HG03060 (cell line): ENCODE data around the gene PATJ.

ENCODE experiments used
- ATAC-seq: cut with Tn5 transposase; IDR thresholded peaks from one replicate; pipeline ENCODE4 v1.9.1; 2021; ENCODE audit warnings: low read depth, moderate number of reproducible peaks; ENCODE audit not compliant: unreplicated experiment

PATJ gene

GRCh38 chr1:61976566-61976965, 234.3 kb downstream of the PATJ start:
- no peak for ATAC-seq

DNA sequence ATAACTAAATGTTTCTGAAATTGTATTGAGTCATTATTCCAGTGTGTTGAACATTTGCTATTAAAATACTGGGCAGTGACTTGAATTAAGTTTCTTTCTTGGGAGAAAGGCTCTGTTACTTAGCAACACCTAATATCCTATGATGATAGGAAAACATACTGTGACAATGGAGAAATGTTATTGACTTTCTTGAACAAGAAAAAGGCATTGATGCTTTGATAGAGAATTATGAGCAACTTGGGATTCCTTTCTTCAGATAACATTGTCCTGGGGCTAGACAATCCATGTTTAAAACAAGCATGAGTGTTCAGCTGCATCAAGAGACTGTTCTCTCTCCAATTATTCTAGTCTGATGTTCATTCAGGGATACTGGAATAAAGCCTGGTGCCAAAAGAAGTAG, 236.5 kb downstream of the PATJ start:
- ATAC-seq, result no peak

DNA sequence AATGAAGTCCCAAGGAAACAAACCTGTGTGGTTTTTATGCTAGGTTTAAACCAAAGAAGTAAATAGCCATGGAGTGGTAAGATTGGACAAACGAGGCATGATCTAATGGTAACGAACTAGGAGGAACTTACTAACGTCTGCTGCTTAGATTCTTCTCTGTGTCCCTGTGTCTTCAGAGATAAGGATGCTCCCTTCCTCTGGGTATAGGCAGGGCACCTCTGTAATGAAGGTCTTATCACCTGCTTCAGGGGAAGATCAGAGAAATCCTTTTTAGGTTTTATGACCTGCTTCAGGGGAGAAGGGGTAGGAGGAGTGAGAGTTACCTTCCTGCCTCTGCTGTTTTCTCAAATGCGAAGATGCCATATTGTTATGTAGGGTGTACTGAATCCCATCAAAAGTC, 237.4 kb downstream of the PATJ start:
- no peak for ATAC-seq

DNA sequence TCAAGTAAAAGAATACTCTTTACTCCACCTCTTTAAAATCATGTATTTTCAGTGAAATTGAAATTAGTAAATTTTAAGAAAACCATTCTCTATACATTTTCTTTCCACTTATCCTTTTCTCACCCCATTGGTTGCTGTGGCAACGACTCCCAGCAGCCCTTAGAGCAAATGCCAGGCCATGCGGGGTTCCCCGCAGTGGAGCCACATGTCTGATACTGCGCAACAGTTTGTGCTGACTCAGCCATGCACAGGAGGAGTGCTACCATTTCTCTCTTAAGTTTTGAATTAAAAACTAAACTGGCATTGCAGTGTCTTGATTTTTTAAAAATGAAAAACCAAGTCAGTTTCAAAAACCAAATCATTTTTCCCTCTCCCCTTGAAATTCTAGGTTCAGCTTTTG, 238.3 kb downstream of the PATJ start:
- no peak for ATAC-seq

GRCh38 chr1:61981870-61982660, 239.8 kb downstream of the PATJ start:
- ATAC-seq, result no peak

DNA sequence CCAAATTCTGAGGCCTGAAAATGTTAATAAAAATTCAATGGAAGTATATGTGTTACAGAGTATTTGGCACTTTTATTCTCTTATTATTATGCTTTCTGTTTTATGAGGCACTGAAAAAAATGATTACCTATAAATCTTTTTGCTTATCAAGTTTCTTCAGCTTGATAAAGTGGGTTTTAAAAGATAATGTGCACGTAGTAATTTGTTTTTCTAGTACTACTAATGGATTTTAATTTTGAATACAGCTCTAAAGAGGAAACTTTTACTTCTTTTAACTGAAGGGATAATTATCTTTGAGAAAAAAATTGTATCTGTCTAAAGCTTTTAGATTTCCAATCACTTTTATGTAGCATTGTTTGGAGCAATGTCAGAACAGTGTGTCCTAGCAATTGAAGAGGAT, 241.0 kb downstream of the PATJ start:
- ATAC-seq, result no peak

- ATAC-seq, result no peak
These were observed 250.0 kb downstream of the PATJ start for GRCh38 chr1:61992257-61992656.

DNA sequence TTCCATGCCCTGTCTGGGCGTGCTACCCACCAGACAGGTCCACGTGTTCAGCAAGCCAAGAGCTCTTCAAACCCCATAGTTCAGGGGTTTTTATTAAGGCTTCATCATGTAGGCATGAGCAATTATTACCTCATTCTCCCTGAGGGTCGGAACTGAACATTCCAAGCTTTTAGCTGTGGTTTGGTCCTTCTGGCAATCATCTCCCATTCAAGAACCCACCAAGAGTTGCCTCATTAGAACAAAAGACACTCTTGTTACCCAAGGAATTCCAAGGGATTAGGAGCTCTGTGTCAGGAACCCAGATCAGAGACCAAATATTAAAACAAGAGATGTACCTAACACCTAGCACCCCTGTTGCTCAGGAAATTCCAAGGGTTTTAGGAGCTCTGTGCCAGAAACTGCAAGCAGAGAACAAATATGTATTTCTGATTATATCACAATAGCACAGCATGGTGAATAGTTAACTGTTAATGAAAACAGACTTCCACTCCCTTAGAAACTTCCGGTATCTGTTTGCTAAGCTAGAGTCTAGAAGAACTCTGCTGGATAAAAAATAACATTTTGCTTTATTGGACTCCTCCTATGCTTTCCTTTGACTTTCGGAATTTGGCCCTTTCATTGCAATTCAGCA, 251.2 kb downstream of the PATJ start:
- no peak for ATAC-seq

- ATAC-seq, result no peak
These were observed 253.4 kb downstream of the PATJ start for GRCh38 chr1:61995641-61996040.

DNA sequence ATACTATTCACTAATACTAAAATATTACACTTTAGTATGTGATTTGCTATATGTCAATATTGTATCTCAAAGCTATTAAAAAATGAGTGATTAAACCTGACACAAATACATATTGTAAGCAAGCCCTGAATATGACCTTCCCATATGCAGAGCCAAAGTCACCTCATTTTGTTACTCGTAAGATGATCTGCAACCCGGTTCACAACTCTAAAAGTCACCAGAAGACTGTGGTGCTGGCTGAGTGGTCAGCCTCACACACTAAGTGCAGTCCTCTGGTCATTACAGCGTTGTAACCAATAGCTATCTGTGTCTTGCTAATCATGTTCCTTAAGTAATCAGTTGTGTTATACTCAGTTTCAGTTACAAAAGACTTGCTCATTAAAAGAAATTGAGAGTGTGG, 254.8 kb downstream of the PATJ start:
- ATAC-seq, result no peak

DNA sequence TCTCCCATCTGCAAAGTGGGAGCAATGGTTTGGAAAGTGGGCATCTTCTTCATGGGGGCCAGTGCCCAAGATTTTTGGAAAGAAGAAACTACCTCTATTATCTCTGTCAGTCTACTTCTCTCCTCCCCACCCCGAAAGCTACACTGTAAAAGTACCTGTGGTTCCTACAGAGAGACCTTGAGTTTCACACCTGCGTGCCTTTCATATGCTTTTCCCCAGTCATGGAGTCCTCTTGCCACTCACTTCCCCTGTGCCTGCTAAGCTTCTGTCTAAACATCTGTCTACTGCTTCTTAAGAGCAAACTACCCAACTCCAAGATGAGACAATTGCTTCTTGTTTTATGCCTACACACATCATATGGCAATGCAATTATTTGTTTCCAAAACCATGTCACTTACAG, 261.5 kb downstream of the PATJ start:
- no peak for ATAC-seq

DNA sequence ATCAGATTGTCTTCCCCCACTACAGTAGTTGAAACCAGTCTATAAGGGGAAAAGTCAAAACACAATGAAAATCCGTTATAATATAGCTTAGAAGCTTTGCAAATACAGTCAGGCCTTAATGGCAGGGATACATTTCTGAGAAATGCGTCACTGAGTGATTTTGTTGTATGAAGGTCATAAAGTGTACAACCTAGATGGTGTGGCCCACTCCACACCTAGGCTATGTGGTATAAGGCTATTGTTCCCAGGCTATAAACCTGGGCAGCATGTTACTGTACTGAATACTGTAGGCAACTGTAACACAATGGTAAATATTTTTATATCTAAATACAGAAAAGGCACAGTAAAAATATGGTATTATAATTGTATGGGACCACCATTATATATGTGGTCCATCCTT, 264.4 kb downstream of the PATJ start:
- no peak for ATAC-seq

- no peak for ATAC-seq
These were observed 268.7 kb downstream of the PATJ start for GRCh38 chr1:62011006-62011405.

GRCh38 chr1:62012095-62012494, 269.8 kb downstream of the PATJ start:
- ATAC-seq, result no peak

GRCh38 chr1:62012836-62013235, 270.6 kb downstream of the PATJ start:
- no peak for ATAC-seq

DNA sequence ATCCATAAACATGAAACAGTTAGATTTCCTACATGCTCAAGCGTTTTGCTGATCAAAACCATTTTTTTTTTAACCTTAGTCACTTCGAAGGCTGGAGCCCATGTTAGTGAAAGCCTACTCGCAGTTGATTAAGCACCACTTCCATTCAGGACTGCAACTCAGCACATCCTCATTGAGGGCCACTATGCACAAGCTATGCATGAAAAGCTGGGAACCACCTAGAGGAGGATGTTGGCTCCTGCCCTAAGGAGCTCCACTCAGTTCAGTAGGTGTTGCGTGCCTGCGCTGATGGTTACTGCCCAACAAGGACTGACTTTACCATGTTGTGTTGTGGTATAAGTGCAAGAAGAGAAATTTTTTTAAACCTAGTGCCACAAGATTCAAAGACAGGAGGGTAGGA, 271.0 kb downstream of the PATJ start:
- no peak for ATAC-seq

GRCh38 chr1:62022382-62022983, 280.2 kb downstream of the PATJ start:
- no peak for ATAC-seq

- no peak for ATAC-seq
These were observed 282.4 kb downstream of the PATJ start for GRCh38 chr1:62024690-62025089.

DNA sequence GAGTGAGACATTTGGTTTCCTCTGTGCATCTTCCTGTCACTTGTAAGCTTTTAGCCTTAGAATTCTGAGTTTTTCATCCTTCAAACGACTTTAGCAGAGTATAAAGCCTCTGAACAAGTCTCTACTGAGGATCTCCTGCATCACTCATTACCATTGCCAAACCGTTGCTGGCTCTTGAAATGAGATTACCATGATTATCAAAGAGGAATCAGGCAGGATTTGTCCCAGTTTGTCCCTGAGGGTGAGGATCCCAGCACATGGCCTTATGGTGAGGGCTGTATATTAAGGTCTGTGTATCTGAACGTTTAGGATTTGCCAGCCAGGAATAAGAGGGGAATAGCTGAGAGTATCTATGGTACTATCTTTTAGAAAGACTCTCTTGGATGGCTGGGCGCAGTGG, 282.9 kb downstream of the PATJ start:
- ATAC-seq, result no peak

GRCh38 chr1:62025892-62026291, 283.6 kb downstream of the PATJ start:
- no peak for ATAC-seq

DNA sequence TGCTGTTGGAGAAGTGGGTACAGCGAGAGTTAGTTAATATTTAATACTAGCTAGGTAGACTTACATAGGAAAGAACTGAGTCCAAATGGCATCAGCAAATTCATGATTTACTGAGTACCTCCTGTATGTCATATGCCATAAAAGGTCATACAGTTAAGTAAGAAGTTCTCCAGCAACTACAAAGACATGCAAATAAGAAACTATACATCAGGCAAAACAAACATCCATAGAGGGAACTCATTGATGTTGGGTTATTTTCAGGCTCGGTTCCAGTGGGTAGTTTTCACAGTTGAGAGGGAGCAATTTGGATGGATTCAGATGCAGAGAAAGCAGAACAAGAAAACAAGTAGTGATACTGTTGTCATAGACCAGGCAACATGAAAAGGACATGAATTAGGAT, 287.4 kb downstream of the PATJ start:
- no peak for ATAC-seq

GRCh38 chr1:62034790-62035189, 292.5 kb downstream of the PATJ start:
- ATAC-seq, result no peak
